H9 (cell line): ENCODE measurements around the gene ZMYM3. TPM values are rescaled to one million over a fixed set of nuclear protein-coding genes. Genes with fewer than 3 reads are reported as not detected.
A peak's percentile ranks its signal among the peaks of the same experiment; 100 is the strongest.

Experiments
- DNase-seq: peaks from one replicate; pipeline ENCODE4 v3.0.0-alpha.2; 2017
- H2AFZ ChIP-seq: one replicate; pipeline ENCODE4 v1.6.1; 2013; ENCODE audit warnings: mild to moderate bottlenecking, low read length, control low read depth, moderate library complexity
- H2AK5ac ChIP-seq: 2 replicates; pipeline ENCODE4 v1.6.1; 2013; ENCODE audit warnings: low read length, control low read depth, mixed read lengths; ENCODE audit not compliant: insufficient read length
- H2BK120ac ChIP-seq: one replicate; pipeline ENCODE4 v1.6.1; 2013; ENCODE audit warnings: low read depth, mild to moderate bottlenecking, low read length, control low read depth, inconsistent platforms; ENCODE audit not compliant: poor library complexity, severe bottlenecking
- H2BK12ac ChIP-seq: 2 replicates; pipeline ENCODE4 v1.6.1; 2013; ENCODE audit warnings: low read length, control low read depth, mixed read lengths, low read depth; ENCODE audit not compliant: insufficient read length
- H2BK15ac ChIP-seq: 2 replicates; pipeline ENCODE4 v1.6.1; 2013; ENCODE audit warnings: low read depth, low read length, control low read depth
- H2BK20ac ChIP-seq: one replicate; pipeline ENCODE4 v1.6.1; 2013; ENCODE audit warnings: low read depth, mild to moderate bottlenecking, low read length, control low read depth, inconsistent platforms; ENCODE audit not compliant: poor library complexity, severe bottlenecking
- H2BK5ac ChIP-seq: 2 replicates; pipeline ENCODE4 v1.6.1; 2013; ENCODE audit warnings: low read length, control low read depth, mixed read lengths; ENCODE audit not compliant: insufficient read length
- H3K14ac ChIP-seq: 2 replicates; pipeline ENCODE4 v1.6.1; 2013; ENCODE audit warnings: low read length, control low read depth; ENCODE audit not compliant: insufficient read depth
- H3K18ac ChIP-seq: 2 replicates; pipeline ENCODE4 v1.6.1; 2013; ENCODE audit warnings: low read depth, mild to moderate bottlenecking, mixed read lengths, low read length, control low read depth; ENCODE audit not compliant: insufficient read length
- H3K23ac ChIP-seq: 2 replicates; pipeline ENCODE4 v1.6.1; 2013; ENCODE audit warnings: low read length, control low read depth, mixed read lengths, low read depth; ENCODE audit not compliant: insufficient read length
- H3K23me2 ChIP-seq: 2 replicates; pipeline ENCODE4 v1.6.1; 2013; ENCODE audit warnings: low read depth, mild to moderate bottlenecking, mixed read lengths, low read length, control low read depth; ENCODE audit not compliant: insufficient read length, poor library complexity, severe bottlenecking
- H3K27ac ChIP-seq: 2 replicates; pipeline ENCODE4 v1.5.1; 2013; ENCODE audit warnings: low read length, control low read depth, mixed read lengths, low read depth; ENCODE audit not compliant: insufficient read length
- H3K27me3 ChIP-seq: 2 replicates; pipeline ENCODE4 v1.6.1; 2013; ENCODE audit warnings: low read length, control low read depth, inconsistent platforms; ENCODE audit not compliant: insufficient read depth
- H3K4ac ChIP-seq: 2 replicates; pipeline ENCODE4 v1.6.1; 2013; ENCODE audit warnings: low read depth, mild to moderate bottlenecking, control low read depth, inconsistent platforms, low read length, moderate library complexity
- H3K4me1 ChIP-seq: 2 replicates; pipeline ENCODE4 v1.6.1; 2013; ENCODE audit warnings: low read length, control low read depth, inconsistent platforms; ENCODE audit not compliant: insufficient read depth
- H3K4me2 ChIP-seq: 2 replicates; pipeline ENCODE4 v1.6.1; 2013; ENCODE audit warnings: low read length, control low read depth, mixed read lengths; ENCODE audit not compliant: insufficient read length, insufficient read depth
- H3K56ac ChIP-seq: 2 replicates; pipeline ENCODE4 v1.6.1; 2013; ENCODE audit warnings: low read depth, mild to moderate bottlenecking, mixed read lengths, low read length, control low read depth; ENCODE audit not compliant: insufficient read length
- H3K79me1 ChIP-seq: 2 replicates; pipeline ENCODE4 v1.6.1; 2013; ENCODE audit warnings: low read depth, mild to moderate bottlenecking, moderate library complexity, low read length, control low read depth, inconsistent platforms; ENCODE audit not compliant: insufficient read depth, poor library complexity, severe bottlenecking
- H3K79me2 ChIP-seq: 2 replicates; pipeline ENCODE4 v1.6.1; 2013; ENCODE audit warnings: low read length, control low read depth, inconsistent platforms; ENCODE audit not compliant: insufficient read depth
- H3K9ac ChIP-seq: 2 replicates; pipeline ENCODE4 v1.6.1; 2013; ENCODE audit warnings: low read length, control low read depth, mixed read lengths; ENCODE audit not compliant: insufficient read length; ENCODE audit errors: extremely low read depth
- H3K9me3 ChIP-seq: one replicate; pipeline ENCODE4 v1.6.1; 2013; ENCODE audit warnings: low read depth, low read length, inconsistent platforms; ENCODE audit not compliant: control insufficient read depth
- H3T11ph ChIP-seq: one replicate; pipeline ENCODE4 v1.6.1; 2013; ENCODE audit warnings: mild to moderate bottlenecking, low read length, control low read depth, inconsistent platforms
- H4K20me1 ChIP-seq: one replicate; pipeline ENCODE4 v1.6.1; 2013; ENCODE audit not compliant: control insufficient read depth, insufficient read length, insufficient read depth
- H4K5ac ChIP-seq: 2 replicates; pipeline ENCODE4 v1.6.1; 2013; ENCODE audit warnings: low read depth, mild to moderate bottlenecking, mixed read lengths, low read length, control low read depth; ENCODE audit not compliant: insufficient read length
- H4K8ac ChIP-seq: replicated peaks from 2 replicates; pipeline ENCODE4 v1.6.1; 2013; ENCODE audit warnings: low read length, control low read depth, mixed read lengths, low read depth; ENCODE audit not compliant: insufficient read length
- H4K91ac ChIP-seq: 2 replicates; pipeline ENCODE4 v1.6.1; 2013; ENCODE audit warnings: low read depth, mild to moderate bottlenecking, moderate library complexity, mixed read lengths, low read length, control low read depth; ENCODE audit not compliant: insufficient read length
- H3K27ac Mint-ChIP-seq, 3 experiments: 2 replicates in 2 of 3; 3 replicates in 1 of 3; pipeline ENCODE4 v1.8.0; 2020 to 2021; ENCODE audit warnings: mixed read lengths in 3 of 3, mild to moderate bottlenecking in 1 of 3, moderate library complexity in 1 of 3
- H3K27me3 Mint-ChIP-seq: 2 replicates; pipeline ENCODE4 v1.8.0; 2021; ENCODE audit warnings: low read depth, mild to moderate bottlenecking, moderate library complexity, mixed read lengths
- H3K36me3 Mint-ChIP-seq, 3 experiments: 2 replicates in 2 of 3; 3 replicates in 1 of 3; pipeline ENCODE4 v1.8.0; 2020 to 2021; ENCODE audit warnings: low read depth in 3 of 3, mixed read lengths in 3 of 3; ENCODE audit not compliant: insufficient read depth in 1 of 3
- H3K4me1 Mint-ChIP-seq, 2 experiments: 2 replicates each; pipeline ENCODE4 v1.8.0; 2020; ENCODE audit warnings: mixed read lengths in 2 of 2
- H3K4me3 Mint-ChIP-seq, 2 experiments: 2 replicates in 1 of 2; 3 replicates in 1 of 2; pipeline ENCODE4 v1.8.0; 2020 to 2021; ENCODE audit warnings: mild to moderate bottlenecking in 2 of 2, mixed read lengths in 2 of 2, moderate library complexity in 1 of 2
- H3K9me3 Mint-ChIP-seq, 2 experiments: 2 replicates in 1 of 2; 3 replicates in 1 of 2; pipeline ENCODE4 v1.8.0; 2020; ENCODE audit warnings: mild to moderate bottlenecking in 2 of 2, mixed read lengths in 2 of 2, moderate library complexity in 1 of 2
- CTCF ChIP-seq: fragments of 200-600 bp; sonication (generic); conservative IDR thresholded peaks from 3 replicates; pipeline ENCODE4 v1.8.0; 2021; ENCODE audit warnings: antibody characterized with exemption, mild to moderate bottlenecking
- WGBS: extraction: QIAGEN DNeasy Blood & Tissue Kit; methylation state at CpG from one replicate; pipeline ENCODE4 v1.1.7; 2013; ENCODE audit warnings: missing lambda C conversion rate, low lambda C conversion rate, mixed read lengths; ENCODE audit not compliant: insufficient read length; ENCODE audit errors: extremely low coverage; 5-methylcytosine and 5-hydroxymethylcytosine counted together
- total RNA-seq: library from RNA; stranded (reverse); gene quantifications from 2 replicates; pipeline ENCODE4 v1.2.1, GENCODE V29; 2021

ZMYM3 gene
- total RNA-seq, 1 experiment from 2014 or later = 86.5 TPM

- Mint-ChIP-seq H3K4me3 (peak overlapping the region; percentile 93 to 95), H3K4me1 (peaks cover 10 to 25% of the 10 kb centered on the region in 2 experiments), H3K27me3 (no peaks in the 10 kb centered on the region), H3K27ac (peak overlapping the region in 1 of 3 experiments; percentile 92; a peak in 1 of 7 replicates), H3K9me3 (peaks cover 49 to 66% of the 10 kb centered on the region in 2 experiments), H3K36me3 (peaks cover 3 to 14% (median 4%) of the 10 kb centered on the region in 3 experiments)
- Histone ChIP-seq H3K18ac (no peak overlapping the region), H3K56ac (no peak overlapping the region), H3K9ac (no peak overlapping the region), H3K4me2 (peak overlapping the region; percentile 64), H2BK20ac (no peak overlapping the region), H4K8ac (no peak overlapping the region), H2BK15ac (no peak overlapping the region), H3K79me2 (peaks cover 2% of the 10 kb centered on the region; the same call in 1 of the 2 replicates), H2AFZ (no peak overlapping the region), H2BK120ac (no peak overlapping the region), H2BK5ac (no peak overlapping the region), H3K9me3 (no peaks in the 10 kb centered on the region), H3K4me1 (no peaks in the 10 kb centered on the region), H2AK5ac (no peak overlapping the region), H3K27ac (no peak overlapping the region), H2BK12ac (no peak overlapping the region), H3K23ac (no peak overlapping the region), H3K23me2 (peaks cover 10% of the 10 kb centered on the region), H3K14ac (no peak overlapping the region), H4K20me1 (no peaks in the 10 kb centered on the region), H3K79me1 (no peaks in the 10 kb centered on the region), H3T11ph (no peak overlapping the region), H3K27me3 (no peaks in the 10 kb centered on the region), H3K4ac (no peak overlapping the region), H4K5ac (no peak overlapping the region), H4K91ac (no peak overlapping the region)
- DNase-seq = no peak
- TF ChIP-seq CTCF = no peak
- WGBS = no CpG with 5 or more reads among the region's 6 CpGs
Observed at GRCh38 chrX:71256051-71256450, 2.1 kb upstream of the ZMYM3 start.
